Measurements from ENCODE around the gene NSMCE4A.
"Not testable (repeated sequence)": the region's sequence is repeated elsewhere in the genome, so short reads cannot be mapped to it uniquely, and the experiment has no call there.

NSMCE4A gene

GRCh38 chr10:121974535-121975294 lies at the start of gene NSMCE4A:
Gene NSMCE4A, minus strand, starts transcription at chr10:121975217. Its CDS starts 52 bp downstream, at chr10:121975165.
- no peak for TF ChIP-seq ZNF274 (IDR thresholded peaks at IDR 0.05; ENCODE audit: low read depth, low read length)
- peak within 1 kb of the TSS; percentile 70 for H3K4me3 ChIP-seq (ENCODE audit: low read length)

- H3K4me3 ChIP-seq (ENCODE audit: low read length), result not testable (repeated sequence)
Observed at GRCh38 chr10:122023257-122023656, 48.2 kb upstream of the NSMCE4A start.

- no peak for TF ChIP-seq ZNF274 (IDR thresholded peaks at IDR 0.05; ENCODE audit: low read depth, low read length)
Observed at GRCh38 chr10:122022276-122022675, 47.3 kb upstream of the NSMCE4A start.

GRCh38 chr10:122021828-122022227 lies 46.8 kb upstream of the NSMCE4A start:
- no peak overlapping the region for H3K4me3 ChIP-seq (ENCODE audit: low read length)
- no peak for TF ChIP-seq ZNF274 (IDR thresholded peaks at IDR 0.05; ENCODE audit: low read depth, low read length)

More at GRCh38 chr10:122022276-122022675, 47.3 kb upstream of the NSMCE4A start:
- no peak overlapping the region for H3K4me3 ChIP-seq (ENCODE audit: low read length)

- no peak overlapping the region for H3K4me3 ChIP-seq (ENCODE audit: low read length)
Observed at GRCh38 chr10:122021379-122021778, 46.4 kb upstream of the NSMCE4A start.

GRCh38 chr10:122020226-122020625 lies 45.2 kb upstream of the NSMCE4A start:
- no peak for TF ChIP-seq ZNF274 (IDR thresholded peaks at IDR 0.05; ENCODE audit: low read depth, low read length)
- no peak overlapping the region for H3K4me3 ChIP-seq (ENCODE audit: low read length)

More at GRCh38 chr10:122021379-122021778, 46.4 kb upstream of the NSMCE4A start:
- no peak for TF ChIP-seq ZNF274 (IDR thresholded peaks at IDR 0.05; ENCODE audit: low read depth, low read length)

- TF ChIP-seq ZNF274 (IDR thresholded peaks at IDR 0.05; ENCODE audit: low read depth, low read length), result no peak
- no peak overlapping the region for H3K4me3 ChIP-seq (ENCODE audit: low read length)
Observed at GRCh38 chr10:122019414-122019975, 44.5 kb upstream of the NSMCE4A start.

GRCh38 chr10:122018951-122019413 lies 44.0 kb upstream of the NSMCE4A start:
- H3K4me3 ChIP-seq (ENCODE audit: low read length), result no peak overlapping the region
- no peak for TF ChIP-seq ZNF274 (IDR thresholded peaks at IDR 0.05; ENCODE audit: low read depth, low read length)

GRCh38 chr10:122018491-122018890 lies 43.5 kb upstream of the NSMCE4A start:
- TF ChIP-seq ZNF274 (IDR thresholded peaks at IDR 0.05; ENCODE audit: low read depth, low read length), result no peak
- no peak overlapping the region for H3K4me3 ChIP-seq (ENCODE audit: low read length)

- H3K4me3 ChIP-seq (ENCODE audit: low read length), result not testable (repeated sequence)
Observed at GRCh38 chr10:122017926-122018325, 42.9 kb upstream of the NSMCE4A start.

GRCh38 chr10:122014652-122015248 lies 39.7 kb upstream of the NSMCE4A start:
- no peak overlapping the region for H3K4me3 ChIP-seq (ENCODE audit: low read length)
- no peak for TF ChIP-seq ZNF274 (IDR thresholded peaks at IDR 0.05; ENCODE audit: low read depth, low read length)

- no peak for TF ChIP-seq ZNF274 (IDR thresholded peaks at IDR 0.05; ENCODE audit: low read depth, low read length)
- no peak overlapping the region for H3K4me3 ChIP-seq (ENCODE audit: low read length)
Observed at GRCh38 chr10:122013311-122013780, 38.3 kb upstream of the NSMCE4A start.

GRCh38 chr10:122012731-122013130 lies 37.7 kb upstream of the NSMCE4A start:
- no peak overlapping the region for H3K4me3 ChIP-seq (ENCODE audit: low read length)
- TF ChIP-seq ZNF274 (IDR thresholded peaks at IDR 0.05; ENCODE audit: low read depth, low read length), result no peak

- no peak for TF ChIP-seq ZNF274 (IDR thresholded peaks at IDR 0.05; ENCODE audit: low read depth, low read length)
- H3K4me3 ChIP-seq (ENCODE audit: low read length), result no peak overlapping the region
Observed at GRCh38 chr10:122010405-122011050, 35.5 kb upstream of the NSMCE4A start.
